HG02798 (cell line): ENCODE measurements around the gene VN1R2.
"Not testable (repeated sequence)": the region's sequence is repeated elsewhere in the genome, so short reads cannot be mapped to it uniquely, and the experiment has no call there.

Experiments
- ATAC-seq: cut with Tn5 transposase; IDR thresholded peaks from one replicate; pipeline ENCODE4 v1.9.1; 2021; ENCODE audit warnings: mild to moderate bottlenecking; ENCODE audit not compliant: unreplicated experiment, poor library complexity

VN1R2 gene, protein sequence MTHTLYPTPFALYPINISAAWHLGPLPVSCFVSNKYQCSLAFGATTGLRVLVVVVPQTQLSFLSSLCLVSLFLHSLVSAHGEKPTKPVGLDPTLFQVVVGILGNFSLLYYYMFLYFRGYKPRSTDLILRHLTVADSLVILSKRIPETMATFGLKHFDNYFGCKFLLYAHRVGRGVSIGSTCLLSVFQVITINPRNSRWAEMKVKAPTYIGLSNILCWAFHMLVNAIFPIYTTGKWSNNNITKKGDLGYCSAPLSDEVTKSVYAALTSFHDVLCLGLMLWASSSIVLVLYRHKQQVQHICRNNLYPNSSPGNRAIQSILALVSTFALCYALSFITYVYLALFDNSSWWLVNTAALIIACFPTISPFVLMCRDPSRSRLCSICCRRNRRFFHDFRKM

DNA sequence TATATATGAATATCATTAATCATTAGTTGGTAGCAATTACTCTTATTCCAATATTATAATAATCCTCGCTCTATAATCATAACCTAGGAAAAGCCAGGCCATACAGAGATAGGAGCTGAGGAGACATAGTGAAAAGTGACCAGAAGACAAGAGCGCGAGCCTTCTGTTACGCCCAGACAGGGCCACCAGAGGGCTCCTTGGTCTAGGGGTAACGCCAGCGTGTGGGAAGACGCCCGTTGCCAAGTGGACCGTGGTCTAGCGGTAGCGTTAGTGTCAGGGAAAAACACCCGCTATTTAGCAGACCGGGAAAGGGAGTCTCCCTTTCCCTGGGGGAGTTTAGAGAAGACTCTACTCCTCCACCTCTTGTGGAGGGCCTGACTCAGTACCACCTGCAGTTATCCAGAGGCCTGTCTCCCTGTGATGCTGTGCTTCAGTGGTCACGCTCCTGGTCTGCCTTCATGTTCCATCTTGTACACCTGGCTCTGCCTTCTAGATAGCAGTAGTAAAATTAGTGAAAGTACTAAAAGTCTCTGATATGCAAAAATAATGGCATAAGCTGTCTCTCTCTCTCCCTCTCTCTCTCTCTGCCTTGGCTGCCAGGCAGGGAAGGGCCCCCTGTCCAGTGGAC is at the start of gene VN1R2:
TSS of gene VN1R2 (plus strand) at position 578 of the 628 bp plus-strand sequence. CDS start 84 bp downstream, outside the sequence.
- not testable (repeated sequence) for ATAC-seq

DNA sequence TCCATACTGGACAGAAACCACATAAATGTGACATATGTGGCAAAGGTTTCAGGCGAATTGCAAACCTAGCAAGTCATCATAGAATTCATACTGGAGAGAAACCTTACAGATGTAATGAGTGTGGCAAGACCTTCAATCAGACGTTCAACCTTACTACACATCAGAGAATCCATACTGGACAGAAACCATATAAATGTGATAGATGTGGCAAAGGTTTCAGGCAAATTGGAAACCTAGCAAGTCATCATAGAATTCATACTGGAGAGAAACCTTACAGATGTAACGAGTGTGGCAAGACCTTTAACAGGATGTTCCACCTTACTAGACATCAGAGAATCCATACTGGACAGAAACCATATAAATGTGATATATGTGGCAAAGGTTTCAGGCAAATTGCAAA is 46.5 kb upstream of the VN1R2 start:
- ATAC-seq: not testable (repeated sequence)

DNA sequence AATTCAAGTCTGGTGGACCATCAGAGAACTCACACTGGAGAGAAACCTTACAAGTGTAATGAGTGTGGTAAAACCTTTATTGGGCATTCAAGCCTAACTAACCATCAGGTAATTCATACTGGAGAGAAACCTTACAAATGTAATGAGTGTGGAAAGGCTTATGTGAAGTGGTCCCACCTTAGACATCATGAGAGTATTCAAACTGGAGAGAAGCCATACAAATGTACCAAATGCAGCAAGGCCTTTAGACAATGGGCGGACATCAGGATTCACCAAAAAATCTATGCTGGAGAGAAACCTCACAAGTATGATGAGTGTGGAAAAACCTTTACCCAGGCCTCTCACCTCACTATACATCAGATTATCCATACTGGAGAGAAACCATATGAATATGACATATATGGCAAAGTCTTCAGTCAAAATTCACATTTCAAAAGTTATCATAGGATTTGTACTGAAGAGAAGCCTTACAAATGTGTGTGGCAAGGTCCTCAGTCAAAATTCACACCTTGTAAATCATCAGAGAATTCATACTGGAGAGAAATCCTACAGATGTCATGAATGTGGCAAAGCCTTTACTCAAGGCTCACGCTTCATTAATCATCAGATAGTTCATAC is 45.3 kb upstream of the VN1R2 start:
- ATAC-seq: no peak

DNA sequence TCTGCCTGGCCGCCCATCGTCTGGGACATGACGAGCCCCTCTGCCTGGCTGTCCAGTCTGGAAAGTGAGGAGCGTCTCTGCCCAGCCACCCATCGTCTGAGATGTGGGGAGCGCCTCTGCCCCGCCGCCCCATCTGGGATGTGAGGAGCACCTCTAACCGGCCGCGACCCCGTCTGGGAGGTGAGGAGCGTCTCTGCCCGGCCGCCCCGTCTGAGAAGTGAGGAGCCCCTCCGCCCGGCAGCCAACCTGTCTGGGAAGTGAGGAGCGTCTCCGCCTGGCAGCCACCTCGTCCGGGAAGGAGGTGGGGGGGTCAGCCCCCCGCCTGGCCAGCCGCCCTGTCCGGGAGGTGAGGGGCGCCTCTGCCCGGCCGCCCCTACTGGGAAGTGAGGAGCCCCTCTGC is 35.4 kb upstream of the VN1R2 start:
- ATAC-seq: not testable (repeated sequence)

DNA sequence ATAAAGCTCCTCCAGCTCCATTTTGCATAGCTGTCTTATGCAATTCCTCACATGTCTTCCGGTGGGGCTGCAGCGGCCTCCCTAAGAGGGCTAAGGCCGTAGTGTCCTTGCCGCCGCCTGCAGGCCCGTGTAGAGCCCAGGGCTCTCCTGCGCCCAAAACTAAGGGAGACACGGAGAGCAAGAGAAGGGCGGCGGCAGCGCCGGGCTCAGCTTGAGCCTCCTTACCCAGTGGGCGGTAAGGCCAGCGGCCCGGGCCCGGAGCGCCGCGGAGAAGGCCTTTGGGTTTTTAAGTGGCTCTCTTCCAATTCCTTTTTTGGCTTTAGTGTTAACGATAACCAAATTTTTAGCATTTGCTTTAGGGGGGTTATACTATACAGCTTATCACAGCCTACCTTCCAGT is 33.5 kb upstream of the VN1R2 start:
- ATAC-seq: no peak

DNA sequence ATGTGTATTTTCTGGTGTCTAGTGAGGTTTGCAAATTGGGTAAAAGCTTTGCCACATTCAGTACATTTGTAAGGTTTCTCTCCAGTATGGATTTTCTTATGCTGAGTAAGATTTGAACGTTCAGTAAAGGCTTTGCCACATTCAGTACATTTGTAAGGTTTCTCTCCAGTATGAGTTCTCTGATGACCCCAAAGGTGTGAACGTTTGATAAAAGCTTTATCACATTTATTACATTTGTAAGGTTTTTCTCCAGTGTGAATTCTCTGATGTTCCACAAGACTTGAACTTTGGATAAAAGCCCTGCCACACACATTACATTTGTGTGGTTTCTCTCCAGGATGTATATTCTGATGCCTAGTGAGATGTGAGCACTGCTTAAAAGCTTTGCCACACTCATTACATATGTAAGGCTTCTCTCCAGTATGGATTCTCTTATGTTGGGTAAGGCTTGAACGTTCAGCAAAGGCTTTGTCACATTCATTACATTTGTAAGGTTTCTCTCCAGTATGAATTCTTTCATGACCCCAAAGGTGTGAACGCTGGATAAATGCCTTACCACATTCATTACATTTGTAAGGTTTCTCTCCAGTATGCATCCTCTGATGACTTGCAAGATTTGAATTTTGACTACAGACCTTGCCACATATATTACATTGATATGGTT is 20.8 kb upstream of the VN1R2 start:
- no peak for ATAC-seq

DNA sequence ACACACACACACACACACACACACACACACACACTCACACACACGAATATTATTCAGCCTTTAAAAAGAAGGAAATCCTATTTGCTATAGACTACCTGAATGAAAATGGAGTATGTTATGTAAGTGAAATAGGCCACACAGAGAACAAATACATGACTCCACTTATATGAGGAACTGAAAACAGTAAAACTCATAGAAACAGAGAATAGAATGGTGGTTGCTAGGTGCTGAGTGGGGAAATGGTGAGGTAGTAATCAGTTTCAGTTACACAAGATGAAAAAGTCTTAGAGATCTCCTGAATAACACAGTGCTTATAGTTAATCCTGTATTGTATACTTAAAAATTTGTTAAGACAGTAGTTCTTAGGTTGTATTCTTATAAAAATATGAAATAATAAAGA is 11.6 kb upstream of the VN1R2 start:
- no peak for ATAC-seq

DNA sequence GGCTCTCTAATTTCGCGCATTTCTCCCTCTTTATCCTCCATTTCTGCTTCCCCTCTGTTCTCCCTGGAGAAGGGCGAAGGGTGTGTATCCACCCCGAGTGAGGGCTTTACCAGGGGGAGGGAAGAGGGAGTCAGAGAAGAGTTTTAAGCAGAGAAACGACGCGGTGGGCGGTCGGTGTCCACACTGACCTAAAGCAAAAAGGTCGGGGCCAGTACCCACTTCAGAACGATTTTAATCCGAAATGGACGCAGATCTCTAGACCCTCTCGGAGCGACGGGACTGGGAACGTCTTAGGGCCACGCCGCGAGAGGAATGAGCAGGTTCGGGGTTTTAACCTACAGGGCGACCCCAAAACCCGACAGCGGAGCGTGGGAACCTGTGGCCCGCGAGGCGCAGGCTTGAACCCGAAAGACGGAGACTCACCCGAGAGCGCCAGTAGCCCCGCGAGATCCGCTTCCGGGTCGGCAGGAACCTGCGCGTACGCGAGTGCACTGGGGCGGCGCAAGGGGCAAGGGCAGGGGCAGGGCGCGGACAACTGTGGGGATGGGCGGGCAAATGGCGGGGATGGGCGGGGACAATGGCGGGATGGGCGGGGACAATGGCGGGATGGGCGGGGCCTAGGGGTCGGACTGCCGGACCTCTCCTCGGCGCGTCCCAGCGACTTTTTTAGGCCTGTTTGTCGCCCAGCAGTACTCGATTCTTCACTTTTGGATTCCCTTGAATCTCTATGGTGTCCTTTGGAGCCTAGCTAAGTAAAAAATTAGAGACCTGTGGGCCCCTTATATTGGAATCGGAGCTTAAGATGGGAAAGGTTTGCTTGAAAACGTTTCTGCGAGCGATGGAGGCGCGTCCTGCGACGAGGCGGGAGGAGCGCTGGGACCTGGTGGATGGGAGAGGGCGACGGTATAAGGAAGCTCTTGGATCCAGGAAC is 3.4 kb upstream of the VN1R2 start, which contains the start of gene ZNF677:
TSS of gene ZNF677 (minus strand) at position 463 of the 931 bp plus-strand sequence. CDS start 3,323 bp downstream, outside the sequence.
- ATAC-seq: no peak

DNA sequence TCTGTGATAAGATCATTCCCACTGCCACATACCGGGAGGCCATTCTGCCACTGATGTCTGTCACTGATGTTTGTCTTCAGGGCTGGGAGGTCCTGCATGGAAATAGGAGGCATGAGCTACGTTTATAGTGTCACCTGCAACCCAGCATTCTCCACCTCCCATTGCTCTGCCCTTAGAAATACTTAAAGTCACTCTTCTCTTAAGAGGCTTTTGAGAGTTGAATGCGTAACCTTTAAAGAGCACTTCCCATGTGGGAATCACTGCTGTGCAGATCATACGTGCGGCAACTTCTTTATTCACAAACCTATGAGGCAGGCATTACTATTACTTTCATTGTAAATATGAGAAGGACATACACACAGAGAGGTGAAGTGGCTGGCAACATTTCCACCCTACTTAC is 9.5 kb downstream of the VN1R2 start, which contains the start of gene VN1R4:
TSS of gene VN1R4 (minus strand) at position 101 of the 400 bp plus-strand sequence. CDS start at position 43, 58 bp downstream.
- not testable (repeated sequence) for ATAC-seq

DNA sequence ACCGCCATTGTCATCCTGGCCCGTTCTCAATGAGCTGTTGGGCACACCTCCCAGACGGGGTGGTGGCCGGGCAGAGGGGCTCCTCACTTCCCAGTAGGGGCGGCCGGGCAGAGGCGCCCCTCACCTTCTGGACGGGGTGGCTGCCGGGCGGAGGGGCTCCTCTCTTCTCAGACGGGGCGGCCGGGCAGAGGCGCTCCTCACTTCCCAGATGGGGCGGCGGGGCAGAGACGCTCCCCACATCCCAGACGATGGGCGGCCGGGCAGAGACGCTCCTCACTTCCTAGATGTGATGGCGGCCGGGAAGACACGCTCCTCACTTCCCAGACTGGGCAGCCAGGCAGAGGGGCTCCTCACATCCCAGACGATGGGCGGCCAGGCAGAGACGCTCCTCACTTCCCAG is 11.8 kb downstream of the VN1R2 start:
- not testable (repeated sequence) for ATAC-seq

DNA sequence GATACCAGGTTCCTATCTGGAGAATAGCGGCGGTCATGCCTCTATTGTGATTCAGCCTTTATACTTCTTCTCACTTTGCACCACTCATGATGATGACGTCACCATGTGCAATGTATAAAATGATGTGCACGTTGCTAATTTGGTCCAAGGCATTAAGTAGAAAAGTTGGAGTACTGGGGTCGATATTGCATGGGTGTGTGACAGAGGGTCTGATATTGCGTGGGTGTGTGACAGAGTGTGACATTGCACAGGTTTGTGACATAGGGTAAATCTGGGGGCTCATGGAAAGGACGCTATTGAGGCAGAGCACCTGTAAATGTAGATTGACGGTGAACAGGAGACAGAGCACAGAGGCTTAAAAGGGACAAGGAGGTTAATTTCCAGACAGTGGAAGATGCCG is 14.0 kb downstream of the VN1R2 start:
- no peak for ATAC-seq

DNA sequence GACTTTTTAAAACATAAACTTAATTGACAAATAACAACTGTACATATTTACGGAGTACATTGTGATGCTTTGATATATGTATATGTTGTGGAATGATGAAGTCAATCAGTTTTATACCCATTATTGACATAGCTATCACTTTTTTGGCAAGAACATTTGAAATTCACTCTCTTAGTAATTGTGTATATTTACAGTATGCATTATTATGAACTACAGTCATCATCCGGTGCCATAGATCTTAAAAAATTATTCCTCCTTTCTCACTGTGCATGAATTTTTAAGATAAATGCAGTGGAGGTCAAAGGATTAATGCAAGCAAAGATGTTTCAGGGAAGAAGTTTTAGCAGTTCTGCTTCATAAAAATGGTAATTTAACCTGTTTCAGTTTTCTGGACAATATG is 17.4 kb downstream of the VN1R2 start:
- no peak for ATAC-seq

DNA sequence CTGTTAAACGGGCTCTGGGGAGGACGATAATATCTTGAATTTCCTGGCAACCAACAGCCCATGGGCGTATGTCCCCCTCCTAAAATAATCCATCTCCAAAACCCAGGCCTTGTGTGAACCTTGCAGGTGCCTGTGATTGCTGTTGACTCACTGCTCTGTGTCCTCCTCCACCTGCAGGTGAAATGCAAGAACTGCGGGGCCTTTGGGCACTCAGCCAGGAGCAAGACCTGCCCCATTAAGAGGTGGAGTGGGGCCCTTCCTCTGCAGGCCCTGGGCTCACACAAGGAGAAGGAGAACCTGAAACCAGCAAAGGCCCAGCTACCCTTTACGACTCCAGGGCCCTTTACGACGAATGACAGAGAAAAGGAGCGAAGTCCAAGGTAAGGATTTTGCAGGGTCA is 23.9 kb downstream of the VN1R2 start:
- not testable (repeated sequence) for ATAC-seq

DNA sequence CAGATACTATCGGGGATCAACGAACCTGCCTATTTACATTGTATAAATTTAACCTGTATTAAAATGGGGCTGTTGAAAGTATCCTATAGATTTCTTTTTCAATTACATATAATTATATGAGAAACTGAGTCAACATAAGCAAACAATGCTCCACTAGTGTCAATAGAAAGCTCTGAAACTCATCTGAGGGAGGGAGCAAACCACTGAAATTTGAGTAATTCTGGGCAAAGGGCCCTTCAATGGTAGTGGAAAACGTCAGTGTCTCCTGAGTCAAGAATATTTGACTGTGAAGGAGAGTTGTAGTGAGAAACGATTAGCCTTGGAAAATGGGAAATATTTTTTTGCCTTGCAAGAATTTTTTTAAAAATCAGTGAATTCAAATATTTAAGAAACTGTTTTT is 27.0 kb downstream of the VN1R2 start:
- ATAC-seq: no peak

DNA sequence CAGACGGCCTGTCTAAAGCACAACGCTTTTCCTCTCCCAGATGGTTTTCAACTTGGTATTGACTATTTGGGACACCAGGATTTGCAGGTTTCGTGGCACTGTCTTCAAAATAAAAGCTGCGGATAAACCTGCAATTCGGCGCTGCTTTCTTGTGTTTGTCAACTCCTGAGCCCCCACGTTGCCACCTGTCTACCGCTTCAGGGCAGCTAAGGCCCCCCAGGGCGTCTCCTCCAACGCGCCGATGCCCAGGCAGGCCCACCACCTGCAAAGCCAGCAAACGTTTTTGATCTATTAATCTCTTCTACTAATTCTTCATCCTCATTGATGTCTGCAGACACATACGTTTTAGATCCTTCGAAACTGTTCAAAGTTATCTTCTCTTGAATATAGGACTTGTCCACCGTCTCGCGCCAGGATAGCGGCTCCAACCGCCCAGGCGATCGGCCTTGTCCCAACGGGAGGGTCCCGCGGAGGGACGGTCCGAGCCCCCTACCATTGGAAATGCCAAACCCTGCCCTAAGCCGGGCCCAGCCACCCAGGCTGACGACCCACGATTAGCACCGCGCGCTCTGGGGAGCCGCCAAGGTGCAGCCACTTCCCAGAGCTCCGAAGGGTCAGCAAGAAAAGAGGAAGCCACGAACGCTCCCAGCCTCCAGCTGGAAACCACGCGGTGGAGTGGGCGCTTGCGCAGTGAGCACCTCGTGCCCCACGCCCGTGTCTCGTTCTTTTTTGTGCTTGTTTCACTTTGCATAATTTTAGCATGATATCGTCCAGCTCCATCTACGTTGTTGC is 32.9 kb downstream of the VN1R2 start:
- no peak for ATAC-seq

DNA sequence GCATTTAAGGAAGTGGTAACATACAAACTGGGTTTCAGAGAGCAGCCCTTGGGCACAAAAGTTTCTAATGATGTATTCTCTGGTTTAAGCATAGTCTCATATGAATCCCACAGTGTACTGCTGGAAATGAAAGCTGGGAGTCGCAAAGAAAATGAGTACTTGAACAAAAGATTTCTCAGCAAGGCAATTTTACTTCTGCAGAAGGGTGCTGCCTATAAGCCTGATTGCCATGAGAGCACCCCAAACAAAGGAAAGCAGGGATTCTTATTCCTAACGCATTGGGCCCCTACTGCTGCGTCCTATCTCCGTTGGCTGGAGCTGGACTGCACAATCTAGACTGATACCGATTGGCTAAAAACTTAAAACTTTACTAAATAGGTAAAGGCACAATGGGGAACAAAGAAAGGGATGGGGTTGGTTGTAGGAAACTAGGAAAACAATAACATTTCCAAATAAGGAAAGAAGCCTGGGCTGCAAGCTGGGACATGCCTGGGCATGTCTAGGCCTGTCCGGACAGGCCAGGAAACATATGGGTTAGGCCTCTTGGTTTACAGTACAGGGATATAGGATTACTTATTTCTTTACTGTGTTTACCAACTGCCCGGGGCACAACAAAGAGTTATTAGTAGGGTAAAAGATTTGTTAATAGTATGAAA is 36.8 kb downstream of the VN1R2 start:
- ATAC-seq: no peak

DNA sequence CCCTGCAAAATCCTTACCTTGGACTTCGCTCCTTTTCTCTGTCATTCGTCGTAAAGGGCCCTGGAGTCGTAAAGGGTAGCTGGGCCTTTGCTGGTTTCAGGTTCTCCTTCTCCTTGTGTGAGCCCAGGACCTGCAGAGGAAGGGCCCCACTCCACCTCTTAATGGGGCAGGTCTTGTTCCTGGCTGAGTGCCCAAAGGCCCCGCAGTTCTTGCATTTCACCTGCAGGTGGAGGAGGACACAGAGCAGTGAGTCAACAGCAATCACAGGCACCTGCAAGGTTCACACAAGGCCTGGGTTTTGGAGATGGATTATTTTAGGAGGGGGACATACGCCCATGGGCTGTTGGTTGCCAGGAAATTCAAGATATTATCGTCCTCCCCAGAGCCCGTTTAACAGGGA is 43.2 kb downstream of the VN1R2 start:
- not testable (repeated sequence) for ATAC-seq

DNA sequence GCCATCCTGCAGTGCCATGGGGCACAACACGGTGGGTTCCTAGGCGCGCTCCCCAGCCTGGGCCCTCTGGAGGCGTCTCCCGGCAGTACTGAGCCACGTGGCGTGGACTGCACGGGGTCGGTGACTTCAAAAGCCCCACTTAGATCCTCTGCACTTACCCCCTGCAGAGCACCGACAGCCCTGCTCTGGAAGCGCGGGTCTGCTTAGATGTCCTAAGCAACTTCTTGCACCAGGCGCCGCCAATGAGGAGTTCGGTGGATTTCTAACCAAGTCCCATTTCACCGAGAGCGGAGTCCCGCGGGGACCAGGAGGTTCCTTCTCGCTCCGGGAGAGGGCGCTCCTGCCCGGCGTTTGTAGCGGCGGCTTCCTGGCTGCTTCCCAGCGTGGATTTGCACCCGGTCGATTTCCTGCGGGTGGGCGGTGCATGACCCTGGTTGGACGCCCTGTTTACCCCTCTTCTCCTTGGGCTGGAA is 50.3 kb downstream of the VN1R2 start:
- no peak for ATAC-seq
